MM.1S (cell line): ENCODE results near the gene KATNIP.

Experiments
- CTCF ChIP-seq: fragments of 300-600 bp; sonication (generic); IDR thresholded peaks from 2 replicates; pipeline ENCODE4 v1.5.1; 2016; ENCODE audit warnings: antibody characterized with exemption, low read length, mixed read lengths
- EZH2 ChIP-seq: fragments of 300-600 bp; sonication (generic); optimal IDR thresholded peaks from 2 replicates; pipeline ENCODE3; 2017; ENCODE audit warnings: low read depth, mild to moderate bottlenecking, antibody characterized with exemption, low read length, mixed read lengths
- EZH2phosphoT487 ChIP-seq: fragments of 300-600 bp; sonication (generic); IDR thresholded peaks from 2 replicates; pipeline ENCODE4 v1.6.1; 2018; ENCODE audit warnings: antibody characterized with exemption, low read length

- TF ChIP-seq CTCF: no peak
- no peak for TF ChIP-seq EZH2
- TF ChIP-seq EZH2phosphoT487: no peak
These were observed 38.1 kb upstream of the KATNIP start for GRCh38 chr16:27511657-27512448.
